ENCODE measurements around the gene BABAM2. TPM values are rescaled to one million over a fixed set of nuclear protein-coding genes. Genes with fewer than 3 reads are reported as not detected.
A peak's percentile ranks its signal among the peaks of the same experiment; 100 is the strongest.
"Not testable (repeated sequence)": the region's sequence is repeated elsewhere in the genome, so short reads cannot be mapped to it uniquely, and the experiment has no call there.

Gene BABAM2
- total and polyA plus RNA-seq, 2 of the 4 experiments (the other 2 are of a cell fraction), result 20.9 to 23.1 TPM

GRCh38 chr2:27978761-27979160 lies 88.2 kb downstream of the BABAM2 start:
- WGBS, 2 experiments (ENCODE audit: extremely low coverage in 2 of 2, insufficient read length in 1 of 2), result no CpG with 5 or more reads among the region's 2 CpGs
- H4K91ac ChIP-seq (ENCODE audit: insufficient read depth, low read depth, low read length); H3K36me3 ChIP-seq (ENCODE audit: control insufficient read depth, insufficient read depth, low read length); H3K4me2 ChIP-seq (ENCODE audit: low read depth, low read length); H4K5ac ChIP-seq (ENCODE audit: low read depth, low read length); H3K9ac ChIP-seq (ENCODE audit: low read depth, low read length); DNase-seq; H3K56ac ChIP-seq (ENCODE audit: extremely low read depth, insufficient read depth, low read length); intact Hi-C loops (cut with micrococcal nuclease); H3K14ac ChIP-seq (replicated peaks; ENCODE audit: low read depth, low read length); H4K20me1 ChIP-seq (ENCODE audit: insufficient read depth, low read length); H3K4me3 ChIP-seq (ENCODE audit: insufficient read depth, low read depth, low read length); H3K9me1 ChIP-seq (ENCODE audit: insufficient read depth, low read length); dilution Hi-C loops (cut with HindIII; ENCODE audit: low sequenced_read_pairs, unreplicated experiment); H3K27ac ChIP-seq (ENCODE audit: insufficient read depth, low read length); H2AFZ ChIP-seq (replicated peaks; ENCODE audit: low read length, poor library complexity); BruUV-seq (replicated peaks); H3K4me1 ChIP-seq (ENCODE audit: control insufficient read depth, insufficient read depth, low read length); H3K27me3 ChIP-seq (ENCODE audit: control insufficient read depth, insufficient read depth, low read length); POLR2A ChIA-PET (ENCODE audit: unreplicated experiment); in situ Hi-C loops (cut with MboI; ENCODE audit: low sequenced_read_pairs); ATAC-seq (ENCODE audit: low read depth); CTCF ChIA-PET; H3K9me3 ChIP-seq (ENCODE audit: control insufficient read depth, insufficient read depth, low read length); H2AK9ac ChIP-seq (replicated peaks; ENCODE audit: low read depth, low read length, poor library complexity): not testable (repeated sequence)
- Histone ChIP-seq H3K23ac (ENCODE audit: low read depth, low read length) (peak overlapping the region; percentile 47; the same call in 1 of the 2 replicates), H2BK120ac (ENCODE audit: low read depth, low read length) (peak overlapping the region; percentile 84; the same call in 1 of the 2 replicates), H2BK15ac (ENCODE audit: low read depth, low read length) (peak overlapping the region; percentile 83), H2BK20ac (ENCODE audit: low read depth, low read length) (peak overlapping the region; percentile 83), H2AK5ac (ENCODE audit: low read depth, low read length) (peak overlapping the region; percentile 43; the same call in 1 of the 2 replicates), H3K4ac (ENCODE audit: low read depth, low read length) (peak overlapping the region; percentile 42; the same call in 1 of the 2 replicates), H4K8ac (ENCODE audit: low read depth in 2 of 2, low read length in 2 of 2) (peak overlapping the region in 1 of 2 experiments; percentile 62; a peak in 3 of 4 replicates), H3K18ac (ENCODE audit: low read depth, low read length) (peak overlapping the region; percentile 55; the same call in 1 of the 2 replicates), H3K79me1 (ENCODE audit: low read depth in 1 of 2, low read length in 2 of 2) (peaks cover 4 to 12% of the 10 kb centered on the region in 2 experiments; a peak in 1 of 4 replicates), H2BK5ac (ENCODE audit: low read depth, low read length, poor library complexity, severe bottlenecking) (peak overlapping the region; percentile 69)
